ENCODE data around the gene NCKAP5. TPM values are rescaled to one million over a fixed set of nuclear protein-coding genes. Genes with fewer than 3 reads are reported as not detected.

NCKAP5 gene
- total and polyA plus RNA-seq, 2 of the 8 experiments (the other 6 are each of a cell fraction or from before 2014, with no cell fraction given) = 0.27 to 0.86 TPM

- TF ChIP-seq FOSL1 (IDR thresholded peaks at IDR 0.05; ENCODE audit: insufficient read depth, low read depth, low read length) (no peak), KDM1A (IDR thresholded peaks at IDR 0.05; ENCODE audit: borderline replicate concordance, low read length) (no peak), E2F6 (IDR thresholded peaks at IDR 0.05) (no peak), TAF1 (IDR thresholded peaks at IDR 0.05; ENCODE audit: low read depth, low read length) (no peak), PHF8 (conservative IDR thresholded peaks at IDR 0.05; ENCODE audit: low read depth, low read length) (no peak), CEBPB (IDR thresholded peaks at IDR 0.05; ENCODE audit: low read depth, low read length) (no peak), CREB1 (IDR thresholded peaks at IDR 0.05) (no peak), NANOG (IDR thresholded peaks at IDR 0.05; ENCODE audit: insufficient read depth, low read depth, low read length, poor library complexity, severe bottlenecking) (no peak)
Observed at GRCh38 chr2:133596701-133597393, 28.6 kb upstream of the NCKAP5 start (continued).
